BJ (cell line): Measurements from ENCODE around the gene FAAP20. TPM values are rescaled to one million over a fixed set of nuclear protein-coding genes. Genes with fewer than 3 reads are reported as not detected.

ENCODE experiments used
- CTCF ChIA-PET: fragments of 350-600 bp; formaldehyde crosslinking; extraction: SDS; loops from one replicate; lab custom pipeline; 2021; ENCODE audit warnings: antibody characterized with exemption, inconsistent platforms; lab: Yijun Ruan, JAX
- POLR2A ChIA-PET: fragments of 300-600 bp; sonication (Branson Sonifier 250); formaldehyde crosslinking; extraction: SDS; loops from one replicate; lab custom pipeline; 2021; ENCODE audit warnings: antibody characterized with exemption; lab: Charles Lee
- DNase-seq: peaks from one replicate; pipeline ENCODE4 v3.0.0-alpha.2; 2011; ENCODE audit warnings: low read depth
- H3K27me3 ChIP-seq: 2 replicates; pipeline ENCODE4 v1.6.0; 2011; ENCODE audit warnings: low read length; ENCODE audit not compliant: control insufficient read depth, insufficient read depth
- H3K36me3 ChIP-seq: 2 replicates; pipeline ENCODE4 v1.5.1; 2011; ENCODE audit warnings: low read length; ENCODE audit not compliant: control insufficient read depth, insufficient read depth
- H3K4me3 ChIP-seq: 2 replicates; pipeline ENCODE4 v1.5.1; 2011; ENCODE audit warnings: low read depth, mild to moderate bottlenecking, control low read depth, low read length
- CTCF ChIP-seq: IDR thresholded peaks from 2 replicates; pipeline ENCODE4 v1.5.1; 2011; ENCODE audit warnings: low read depth, mild to moderate bottlenecking, control low read depth, inconsistent platforms, low read length, moderate library complexity; ENCODE audit not compliant: insufficient read depth
- polyA plus RNA-seq: library from polyadenylated mRNA; depleted of rRNA; stranded (reverse); fragments of >200 nt; gene quantifications from 2 replicates; pipeline ENCODE4 v1.2.3, GENCODE V29; 2011

Gene FAAP20
- polyA plus RNA-seq, 1 experiment, result 18.7 TPM

DNA sequence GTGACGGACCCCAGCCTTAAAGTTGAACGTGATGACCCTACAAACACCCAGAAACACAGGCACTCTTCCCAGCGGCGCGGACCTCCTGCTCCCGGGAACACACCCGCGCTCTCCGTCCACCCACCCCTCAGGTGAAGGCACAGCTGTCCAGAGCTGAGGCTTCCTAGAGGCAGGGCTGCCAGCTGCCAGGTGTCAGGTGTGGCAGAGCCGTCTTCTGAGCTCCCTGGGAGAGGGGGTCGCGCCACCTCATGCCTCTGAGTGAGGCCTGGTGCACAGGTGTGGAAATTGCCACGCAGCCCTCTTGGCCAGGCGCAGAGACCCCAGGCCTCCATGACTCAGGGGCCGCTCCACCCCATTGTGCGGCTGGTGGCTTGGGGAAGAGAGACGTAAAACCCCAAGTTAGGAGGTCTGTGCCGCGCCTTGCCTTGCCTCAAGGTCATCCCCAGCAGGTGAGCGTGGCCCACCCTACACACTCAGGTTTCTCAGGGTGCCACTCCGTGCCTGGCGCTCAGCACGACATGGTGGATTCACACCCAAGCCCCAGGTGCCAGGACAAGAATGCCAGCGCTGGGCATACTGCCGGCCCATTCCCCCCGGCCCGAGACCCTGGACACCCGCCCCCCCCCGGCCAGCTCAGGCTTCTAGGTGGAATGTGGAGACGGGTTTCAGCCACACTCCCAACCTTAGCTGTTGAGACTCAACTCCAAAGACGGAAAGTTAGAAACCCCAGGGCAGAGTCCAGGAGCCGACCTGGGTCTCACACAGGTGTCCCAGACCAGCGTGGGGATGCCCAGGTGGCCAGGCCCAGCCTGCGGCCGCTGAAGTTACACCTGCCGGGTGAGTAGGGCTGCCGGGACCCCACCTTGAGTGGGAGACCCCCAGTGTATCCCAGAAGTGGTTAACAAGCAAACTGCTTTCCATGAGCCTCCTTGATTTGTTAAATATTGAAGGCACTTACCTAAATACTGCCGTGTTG is 8.4 kb downstream of the FAAP20 start:
- Histone ChIP-seq H3K36me3 (peaks cover 5% of the 10 kb centered on the region), H3K4me3 (no peak overlapping the region), H3K27me3 (no peaks in the 10 kb centered on the region)
- POLR2A ChIA-PET, result no interaction called here
- no peak for DNase-seq
- TF ChIP-seq CTCF, result no peak
- CTCF ChIA-PET, result interaction anchor here (1.0 kb wide), 1 partner anchor 58 kb away, joined by 3 read pairs; no protein-coding TSS in a partner anchor

DNA sequence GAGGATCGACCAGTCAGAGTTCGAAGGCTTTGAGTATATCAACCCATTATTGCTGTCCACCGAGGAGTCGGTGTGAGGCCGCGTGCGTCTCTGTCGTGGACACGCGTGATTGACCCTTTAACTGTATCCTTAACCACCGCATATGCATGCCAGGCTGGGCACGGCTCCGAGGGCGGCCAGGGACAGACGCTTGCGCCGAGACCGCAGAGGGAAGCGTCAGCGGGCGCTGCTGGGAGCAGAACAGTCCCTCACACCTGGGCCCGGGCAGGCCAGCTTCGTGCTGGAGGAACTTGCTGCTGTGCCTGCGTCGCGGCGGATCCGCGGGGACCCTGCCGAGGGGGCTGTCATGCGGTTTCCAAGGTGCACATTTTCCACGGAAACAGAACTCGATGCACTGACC is 9.6 kb downstream of the FAAP20 start:
- no peak for TF ChIP-seq CTCF
- H3K4me3 ChIP-seq, result no peak overlapping the region
- ChIA-PET CTCF (no interaction called here), POLR2A (no interaction called here)
- H3K27me3 ChIP-seq, result no peaks in the 10 kb centered on the region
- peaks cover 4% of the 10 kb centered on the region for H3K36me3 ChIP-seq
- DNase-seq, result no peak

DNA sequence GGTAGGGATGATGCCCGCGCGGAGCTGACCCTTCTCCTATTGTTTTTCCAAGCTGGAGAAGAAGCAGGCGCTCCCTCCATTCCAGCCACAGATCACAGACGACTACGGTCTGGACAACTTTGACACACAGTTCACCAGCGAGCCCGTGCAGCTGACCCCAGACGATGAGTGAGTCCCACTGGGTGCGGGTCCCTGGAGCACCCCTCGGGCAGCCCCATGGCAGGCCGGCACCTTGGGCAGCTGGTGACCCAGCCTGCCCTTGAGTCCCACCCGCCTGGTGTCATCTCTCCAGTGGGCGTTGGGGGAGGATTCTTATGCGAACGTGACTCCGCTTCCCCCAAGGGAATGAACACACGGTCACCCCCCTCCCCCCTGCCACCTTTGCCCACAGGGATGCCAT is 10.0 kb downstream of the FAAP20 start:
- POLR2A ChIA-PET, result no interaction called here
- no peak for TF ChIP-seq CTCF
- no peak for DNase-seq
- Histone ChIP-seq H3K36me3 (peaks cover 4% of the 10 kb centered on the region), H3K27me3 (no peaks in the 10 kb centered on the region), H3K4me3 (no peak overlapping the region)
- CTCF ChIA-PET, result interaction anchor here (0.9 to 2.6 kb wide), 2 partner anchors 10 kb away, joined by 3 to 14 read pairs; partner anchors contain the start of gene FAAP20

DNA sequence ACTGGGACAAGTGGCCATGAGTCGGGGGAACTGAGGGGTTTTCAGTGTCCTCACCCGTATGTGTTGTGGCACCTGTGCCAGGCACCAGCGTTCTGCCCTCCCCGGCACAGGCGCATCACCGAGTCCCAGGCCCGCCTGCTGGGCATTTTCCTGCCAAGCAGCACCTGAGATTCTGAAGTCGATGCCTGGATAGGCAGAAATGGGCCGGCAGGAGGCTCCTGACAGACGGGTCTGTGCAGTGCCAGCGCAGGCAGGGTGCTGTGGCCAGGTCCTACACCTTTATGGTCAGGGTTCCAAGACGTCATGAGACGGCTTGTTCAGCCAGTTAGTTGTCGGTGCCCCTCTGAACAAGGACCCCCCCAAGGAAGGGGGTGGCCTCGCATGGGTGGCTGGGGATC is 10.6 kb downstream of the FAAP20 start:
- Histone ChIP-seq H3K27me3 (no peaks in the 10 kb centered on the region), H3K4me3 (no peak overlapping the region), H3K36me3 (peaks cover 4% of the 10 kb centered on the region)
- DNase-seq, result no peak
- POLR2A ChIA-PET, result no interaction called here
- CTCF ChIA-PET, result interaction anchor here (0.9 to 2.6 kb wide), 2 partner anchors 9 to 11 kb away, joined by 3 to 14 read pairs; partner anchors contain the start of gene FAAP20
- no peak for TF ChIP-seq CTCF

- H3K4me3 ChIP-seq, result no peak overlapping the region
- DNase-seq, result no peak
- CTCF ChIA-PET, result interaction anchor here (0.7 to 2.6 kb wide), 3 partner anchors 8 to 42 kb away, joined by 3 to 14 read pairs (median 5); no protein-coding TSS in a partner anchor
- peaks cover 4% of the 10 kb centered on the region for H3K36me3 ChIP-seq
- no peak for TF ChIP-seq CTCF
- no peaks in the 10 kb centered on the region for H3K27me3 ChIP-seq
- POLR2A ChIA-PET, result no interaction called here
These were observed 12.2 kb downstream of the FAAP20 start for GRCh38 chr1:2182376-2182775.
